GM19324 (cell line): ENCODE data around the gene CCDC90B.
"Not testable (repeated sequence)": the region's sequence is repeated elsewhere in the genome, so short reads cannot be mapped to it uniquely, and the experiment has no call there.

Experiments used
- ATAC-seq: cut with Tn5 transposase; IDR thresholded peaks from one replicate; pipeline ENCODE4 v1.9.1; 2021; ENCODE audit warnings: mild to moderate bottlenecking, moderate library complexity; ENCODE audit not compliant: unreplicated experiment, low FRiP score

CCDC90B gene

GRCh38 chr11:83285771-83286528, at the start of gene CCDC90B:
CCDC90B (minus strand) TSS chr11:83286367; CDS start chr11:83285972, 395 bp downstream.
- peak; percentile 92 for ATAC-seq

- ATAC-seq: no peak
Observed at GRCh38 chr11:83335446-83336070, 49.4 kb upstream of the CCDC90B start.

GRCh38 chr11:83330303-83330702, 44.1 kb upstream of the CCDC90B start:
- ATAC-seq: no peak

- ATAC-seq: no peak
Observed at GRCh38 chr11:83326326-83326725, 40.2 kb upstream of the CCDC90B start.

GRCh38 chr11:83319346-83319745, 33.2 kb upstream of the CCDC90B start:
- ATAC-seq: no peak

GRCh38 chr11:83318931-83319330, 32.8 kb upstream of the CCDC90B start:
- ATAC-seq: no peak

GRCh38 chr11:83317757-83318690, 31.9 kb upstream of the CCDC90B start:
- no peak for ATAC-seq

- not testable (repeated sequence) for ATAC-seq
Observed at GRCh38 chr11:83316897-83317268, 30.7 kb upstream of the CCDC90B start.

GRCh38 chr11:83316143-83316896, 30.2 kb upstream of the CCDC90B start:
- ATAC-seq: not testable (repeated sequence)

- ATAC-seq: no peak
Observed at GRCh38 chr11:83312430-83312829, 26.3 kb upstream of the CCDC90B start.

GRCh38 chr11:83311701-83312100, 25.5 kb upstream of the CCDC90B start:
- no peak for ATAC-seq

- ATAC-seq: no peak
Observed at GRCh38 chr11:83310718-83311117, 24.6 kb upstream of the CCDC90B start.

GRCh38 chr11:83308536-83308935, 22.4 kb upstream of the CCDC90B start:
- not testable (repeated sequence) for ATAC-seq

GRCh38 chr11:83306200-83307080, 20.3 kb upstream of the CCDC90B start:
- ATAC-seq: no peak

- ATAC-seq: no peak
Observed at GRCh38 chr11:83303316-83303715, 17.1 kb upstream of the CCDC90B start.

- ATAC-seq: no peak
Observed at GRCh38 chr11:83302151-83302550, 16.0 kb upstream of the CCDC90B start.

GRCh38 chr11:83299681-83300080, 13.5 kb upstream of the CCDC90B start:
- ATAC-seq: no peak

GRCh38 chr11:83294208-83294607, 8.0 kb upstream of the CCDC90B start:
- no peak for ATAC-seq

GRCh38 chr11:83293457-83293774, 7.2 kb upstream of the CCDC90B start:
- ATAC-seq: no peak
